ENCODE data around the gene NPRL2.

Gene NPRL2

DNA sequence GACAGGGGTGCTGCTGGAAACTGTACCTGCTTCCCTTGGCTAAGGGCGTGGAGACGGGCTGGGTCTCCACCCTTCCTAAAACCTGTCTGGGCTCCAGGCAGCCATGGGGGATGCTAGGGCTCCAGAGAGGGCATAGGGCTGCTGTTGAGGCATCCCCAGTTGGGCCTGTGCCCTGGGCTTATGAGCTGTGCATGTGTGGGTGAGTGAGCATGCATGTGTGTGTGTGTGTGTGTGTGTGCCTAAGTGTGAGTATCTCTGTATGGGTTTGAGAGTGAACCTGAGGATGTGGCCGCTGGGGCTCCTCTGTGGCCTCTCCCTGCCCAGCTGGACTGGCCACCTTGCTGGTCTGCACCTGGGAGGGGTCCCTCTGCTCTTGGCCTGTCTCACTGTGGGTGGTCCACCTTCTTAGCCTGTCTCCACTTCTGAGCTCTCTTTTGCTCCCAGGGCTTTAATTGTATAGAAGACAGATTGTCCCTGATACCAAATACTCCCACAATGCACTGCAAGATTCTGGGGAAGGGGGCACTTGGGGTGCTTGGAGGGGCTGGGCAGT, 20.6 kb upstream of the NPRL2 start:
- Histone ChIP-seq H3K27me3 (ENCODE audit: insufficient read depth, low read length) (0 out of 2 replicates have a peak, but pooled peaks cover 3% of the 10 kb centered on the region), H3K4me3 (ENCODE audit: low read length) (no peak overlapping the region), H3K9ac (ENCODE audit: low read depth, low read length) (no peak overlapping the region), H3K36me3 (ENCODE audit: insufficient read depth, low read length) (no peaks in the 10 kb centered on the region), H3K9me3 (ENCODE audit: insufficient read depth, low read depth, low read length) (no peaks in the 10 kb centered on the region), H3K4me1 (ENCODE audit: insufficient read depth, low read length) (peaks cover 19% of the 10 kb centered on the region), H3K27ac (ENCODE audit: low read depth, low read length) (no peak overlapping the region)
- WGBS = 89% methylated on average over 3 of the region's 3 CpGs

DNA sequence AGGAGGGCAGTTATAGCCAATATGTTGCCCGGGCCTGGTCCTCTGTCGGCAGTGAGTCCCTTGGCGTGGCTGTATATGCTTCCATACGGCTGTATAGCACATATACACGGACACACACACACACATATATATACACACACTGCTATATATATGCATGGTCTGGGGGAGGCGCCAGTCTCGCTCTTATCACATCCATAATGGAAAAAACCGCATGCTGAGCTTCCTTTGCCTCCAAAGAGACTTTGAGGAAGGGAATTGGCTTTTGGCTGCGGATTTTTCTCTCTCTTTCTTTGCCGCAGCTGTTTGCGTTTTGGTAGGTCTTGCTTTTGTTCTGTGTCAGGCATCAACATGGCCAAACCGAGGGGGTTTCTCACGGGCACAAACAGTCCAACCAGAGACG, 20.0 kb upstream of the NPRL2 start:
- H3K9ac ChIP-seq (ENCODE audit: low read depth, low read length) = no peak overlapping the region
- no peaks in the 10 kb centered on the region for H3K9me3 ChIP-seq (ENCODE audit: insufficient read depth, low read depth, low read length)
- no peak overlapping the region for H3K4me3 ChIP-seq (ENCODE audit: low read length)
- WGBS = 78% methylated on average over 14 of the region's 14 CpGs
- peaks cover 19% of the 10 kb centered on the region for H3K4me1 ChIP-seq (ENCODE audit: insufficient read depth, low read length)
- no peak overlapping the region for H3K27ac ChIP-seq (ENCODE audit: low read depth, low read length)
- H3K36me3 ChIP-seq (ENCODE audit: insufficient read depth, low read length) = no peaks in the 10 kb centered on the region
- 0 out of 2 replicates have a peak, but pooled peaks cover 8% of the 10 kb centered on the region for H3K27me3 ChIP-seq (ENCODE audit: insufficient read depth, low read length)

DNA sequence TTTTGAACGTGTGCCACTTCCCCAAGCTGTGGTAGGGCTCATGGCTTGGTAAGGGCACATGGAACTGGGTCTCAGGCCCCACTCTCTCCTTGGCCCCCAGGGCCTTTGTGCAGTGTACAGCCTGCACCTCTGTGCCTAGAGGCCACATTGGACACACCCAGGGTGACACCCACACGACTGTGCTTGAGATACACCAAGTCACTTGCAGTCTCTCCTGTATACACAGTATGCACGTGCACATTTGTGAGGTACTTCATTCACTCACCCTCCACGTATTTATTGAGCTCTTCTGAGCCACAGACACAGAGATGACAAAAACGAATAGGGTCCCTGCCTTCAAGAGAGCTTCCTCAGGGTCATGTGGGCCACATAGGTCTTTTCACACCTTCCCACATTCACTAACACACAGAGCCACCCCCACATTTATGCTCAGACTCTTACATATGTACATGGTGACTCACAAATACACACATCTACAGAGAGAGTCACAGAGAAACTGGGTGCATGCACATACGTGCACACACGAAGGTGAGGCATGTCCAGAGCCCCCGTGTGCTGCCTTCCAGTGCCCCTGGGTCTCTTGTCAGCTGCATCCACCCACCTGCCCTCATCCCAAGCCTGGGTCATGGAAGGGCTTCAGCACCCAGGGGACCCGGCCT, 18.6 kb upstream of the NPRL2 start:
- Histone ChIP-seq H3K9ac (ENCODE audit: low read depth, low read length) (no peak overlapping the region), H3K36me3 (ENCODE audit: insufficient read depth, low read length) (no peaks in the 10 kb centered on the region), H3K4me3 (ENCODE audit: low read length) (no peak overlapping the region), H3K9me3 (ENCODE audit: insufficient read depth, low read depth, low read length) (no peaks in the 10 kb centered on the region), H3K4me1 (ENCODE audit: insufficient read depth, low read length) (peaks cover 19% of the 10 kb centered on the region), H3K27me3 (ENCODE audit: insufficient read depth, low read length) (peaks cover 14% of the 10 kb centered on the region), H3K27ac (ENCODE audit: low read depth, low read length) (no peak overlapping the region)
- WGBS = 80% methylated on average over 9 of the region's 9 CpGs

DNA sequence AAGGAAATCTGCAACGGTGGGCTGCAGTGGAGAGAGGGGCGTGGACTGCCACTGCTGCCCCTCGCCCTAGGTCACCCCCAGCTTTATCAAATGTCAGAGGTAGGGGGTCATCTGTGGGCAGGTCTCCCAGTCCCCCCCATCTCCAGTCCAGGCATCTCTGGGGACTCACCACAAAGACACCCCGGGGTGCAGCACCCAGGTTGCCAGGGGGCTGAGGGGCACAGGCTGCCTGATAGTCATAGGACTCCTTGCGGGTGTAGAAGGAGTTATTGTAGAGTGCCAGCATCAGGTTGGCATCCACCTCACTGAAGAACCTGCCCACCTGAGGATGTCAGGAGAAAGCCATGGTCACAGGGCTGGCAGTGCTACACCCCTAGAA, 15.3 kb upstream of the NPRL2 start:
- 69% methylated on average over 5 of the region's 5 CpGs for WGBS
- Histone ChIP-seq H3K4me3 (ENCODE audit: low read length) (peak overlapping the region; percentile 81), H3K4me1 (ENCODE audit: insufficient read depth, low read length) (peaks cover 1% of the 10 kb centered on the region; the same call in 1 of the 2 replicates), H3K9ac (ENCODE audit: low read depth, low read length) (peak overlapping the region; percentile 51; the same call in 1 of the 2 replicates), H3K9me3 (ENCODE audit: insufficient read depth, low read depth, low read length) (no peaks in the 10 kb centered on the region), H3K27me3 (ENCODE audit: insufficient read depth, low read length) (peaks cover 22% of the 10 kb centered on the region), H3K36me3 (ENCODE audit: insufficient read depth, low read length) (no peaks in the 10 kb centered on the region), H3K27ac (ENCODE audit: low read depth, low read length) (no peak overlapping the region)

DNA sequence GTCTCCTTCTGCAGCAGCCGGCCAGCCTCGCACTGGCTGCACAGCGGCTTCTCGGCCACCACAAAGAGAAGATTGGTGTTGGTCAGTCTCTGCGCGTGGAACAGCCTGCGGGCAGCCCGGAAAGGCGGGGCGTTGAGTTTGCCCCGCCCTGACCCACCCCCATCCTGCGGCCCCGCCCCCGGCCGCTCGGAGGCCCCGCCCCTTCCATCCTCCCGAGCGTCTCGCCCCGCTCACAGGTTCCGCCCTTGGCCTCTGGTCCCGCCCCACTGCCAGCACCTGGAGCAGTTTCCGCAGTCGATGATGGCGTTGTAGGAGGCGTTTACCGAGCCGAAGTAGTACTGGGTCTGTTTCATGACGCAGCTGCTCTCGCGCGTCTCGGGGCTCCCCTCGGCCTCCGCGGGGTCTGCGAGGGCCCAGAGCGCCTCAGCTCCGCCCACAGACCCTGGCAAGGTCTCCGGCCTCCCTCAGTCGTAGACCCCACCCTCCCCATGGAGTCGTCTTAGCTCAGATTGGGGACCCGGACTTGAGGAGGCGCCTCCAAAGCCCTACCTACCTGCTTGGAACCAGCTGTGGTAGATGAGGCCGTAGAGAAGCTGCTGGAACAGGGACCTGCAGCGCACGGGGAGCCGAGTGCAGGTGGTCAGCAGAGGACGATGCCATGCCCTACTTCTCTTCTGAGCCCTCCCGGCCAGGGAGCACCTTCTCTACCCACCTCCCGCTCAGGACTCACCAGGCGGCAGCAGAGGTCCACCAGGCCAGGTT, 14.7 kb upstream of the NPRL2 start:
- H3K27me3 ChIP-seq (ENCODE audit: insufficient read depth, low read length) = peaks cover 22% of the 10 kb centered on the region
- H3K27ac ChIP-seq (ENCODE audit: low read depth, low read length) = no peak overlapping the region
- H3K36me3 ChIP-seq (ENCODE audit: insufficient read depth, low read length) = no peaks in the 10 kb centered on the region
- peak overlapping the region; percentile 51 for H3K9ac ChIP-seq (ENCODE audit: low read depth, low read length)
- WGBS = 4% methylated on average over 47 of the region's 53 CpGs
- no peaks in the 10 kb centered on the region for H3K9me3 ChIP-seq (ENCODE audit: insufficient read depth, low read depth, low read length)
- H3K4me3 ChIP-seq (ENCODE audit: low read length) = peak overlapping the region; percentile 81
- H3K4me1 ChIP-seq (ENCODE audit: insufficient read depth, low read length) = no peaks in the 10 kb centered on the region; the same call in 1 of the 2 replicates

DNA sequence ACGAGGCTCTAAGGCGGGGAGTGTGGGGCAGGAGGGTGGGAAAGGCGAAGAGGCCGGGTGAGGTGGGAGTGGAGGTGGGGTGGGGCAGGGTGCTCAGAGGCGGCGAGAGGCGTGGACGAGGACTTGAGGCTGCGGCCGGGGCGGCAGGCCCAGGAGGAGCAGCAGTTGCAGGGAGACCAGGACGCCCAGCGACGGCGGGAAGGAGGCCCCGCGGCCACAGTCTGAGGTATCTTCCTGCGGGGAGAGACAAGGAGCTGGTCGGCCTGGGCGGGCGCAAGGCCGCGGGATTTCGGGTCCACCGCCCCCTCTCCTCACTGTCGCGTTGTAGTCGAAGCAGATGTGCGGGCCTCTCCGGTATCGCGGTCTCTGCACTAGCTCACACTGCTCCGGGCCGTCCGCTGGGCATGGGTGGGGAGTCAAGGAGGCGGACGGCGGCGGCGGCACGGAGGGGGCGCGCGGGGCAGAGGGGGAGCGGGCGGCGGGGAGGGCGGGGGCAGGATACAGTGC, 14.1 kb upstream of the NPRL2 start:
- Histone ChIP-seq H3K4me1 (ENCODE audit: insufficient read depth, low read length) (peaks cover 3% of the 10 kb centered on the region; the same call in 1 of the 2 replicates), H3K9ac (ENCODE audit: low read depth, low read length) (peak overlapping the region; percentile 74), H3K9me3 (ENCODE audit: insufficient read depth, low read depth, low read length) (no peaks in the 10 kb centered on the region), H3K27ac (ENCODE audit: low read depth, low read length) (no peak overlapping the region), H3K36me3 (ENCODE audit: insufficient read depth, low read length) (no peaks in the 10 kb centered on the region), H3K27me3 (ENCODE audit: insufficient read depth, low read length) (peaks cover 22% of the 10 kb centered on the region), H3K4me3 (ENCODE audit: low read length) (peak overlapping the region; percentile 81)
- WGBS = 8% methylated on average over 48 of the region's 48 CpGs

DNA sequence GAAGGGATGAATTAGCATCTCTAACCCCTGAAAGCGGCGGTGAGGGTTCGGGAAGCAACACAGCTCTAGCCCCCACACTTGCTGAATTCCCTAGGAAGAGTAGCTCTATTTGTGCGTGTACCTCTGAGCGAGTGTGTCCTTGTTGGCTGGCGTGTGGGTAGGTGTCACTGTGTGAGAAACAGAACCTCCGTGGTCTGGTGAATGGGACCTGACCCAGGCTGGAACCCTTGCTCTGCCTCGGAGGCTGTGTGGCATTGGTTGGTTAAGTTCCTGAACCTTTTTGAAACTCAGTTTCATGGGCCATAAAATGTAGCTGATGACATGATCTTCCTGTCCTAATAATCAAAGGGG, 9.2 kb upstream of the NPRL2 start:
- Histone ChIP-seq H3K9me3 (ENCODE audit: insufficient read depth, low read depth, low read length) (no peaks in the 10 kb centered on the region), H3K4me3 (ENCODE audit: low read length) (peak overlapping the region; percentile 78), H3K36me3 (ENCODE audit: insufficient read depth, low read length) (peaks cover 32% of the 10 kb centered on the region), H3K4me1 (ENCODE audit: insufficient read depth, low read length) (peaks cover 11% of the 10 kb centered on the region; the same call in 1 of the 2 replicates), H3K9ac (ENCODE audit: low read depth, low read length) (no peak overlapping the region), H3K27ac (ENCODE audit: low read depth, low read length) (no peak overlapping the region), H3K27me3 (ENCODE audit: insufficient read depth, low read length) (peaks cover 14% of the 10 kb centered on the region)
- 30% methylated on average over 8 of the region's 8 CpGs for WGBS

DNA sequence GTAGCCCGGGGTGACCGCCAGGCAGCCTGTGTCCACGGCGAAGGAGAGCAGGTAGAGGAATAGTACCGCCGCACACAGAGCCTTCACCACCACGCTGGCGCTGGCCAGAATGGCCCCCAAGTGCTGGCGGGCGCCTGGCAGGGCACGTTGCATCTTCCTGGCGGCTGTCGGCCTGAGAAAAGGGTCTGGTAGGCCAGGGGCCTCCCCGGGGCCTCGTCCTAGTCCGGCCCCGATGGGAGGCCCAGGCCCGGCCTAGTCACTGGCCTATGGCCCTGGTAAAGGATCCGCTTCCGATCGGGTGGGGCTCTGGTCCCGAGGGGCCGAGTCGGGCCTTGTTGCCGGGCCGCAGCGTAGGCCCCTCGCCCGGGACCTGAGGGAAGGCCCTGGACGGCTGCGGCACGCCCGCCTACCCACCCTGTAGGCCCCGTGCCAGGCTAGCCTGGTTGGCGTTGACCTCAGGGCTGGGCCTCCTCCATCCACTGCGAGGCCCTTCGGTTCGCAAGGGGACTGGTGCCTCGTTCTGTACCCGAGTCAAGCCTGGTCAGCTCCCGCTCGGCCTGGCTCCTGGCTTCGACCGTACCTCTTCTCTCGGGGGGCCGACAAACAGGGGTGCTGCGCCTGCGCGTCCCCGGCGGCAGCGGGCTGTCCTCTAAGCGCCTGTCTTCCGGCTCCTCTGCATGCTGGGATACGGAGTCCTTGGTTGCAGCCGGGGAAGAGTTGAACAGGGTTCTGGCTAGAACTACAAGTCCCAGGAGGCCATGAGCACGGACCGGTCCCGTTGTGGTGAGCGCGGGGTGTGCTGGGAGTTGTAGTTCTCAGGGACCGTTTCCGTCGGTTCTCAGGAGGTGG, 8.6 kb upstream of the NPRL2 start, which contains the start of gene TMEM115:
TSS of gene TMEM115 (minus strand) at position 611 of the 849 bp plus-strand sequence. CDS start at position 153, 458 bp downstream.
- Histone ChIP-seq H3K27me3 (ENCODE audit: insufficient read depth, low read length) (peaks cover 8% of the 10 kb centered on the region), H3K4me3 (ENCODE audit: low read length) (peak within 1 kb of the TSS; percentile 78), H3K4me1 (ENCODE audit: insufficient read depth, low read length) (peaks cover 11% of the 10 kb centered on the region; the same call in 1 of the 2 replicates), H3K36me3 (ENCODE audit: insufficient read depth, low read length) (peaks cover 38% of the 10 kb centered on the region), H3K9ac (ENCODE audit: low read depth, low read length) (peak within 1 kb of the TSS; percentile 77), H3K9me3 (ENCODE audit: insufficient read depth, low read depth, low read length) (no peaks in the 10 kb centered on the region), H3K27ac (ENCODE audit: low read depth, low read length) (peak within 1 kb of the TSS; percentile 58; the same call in 1 of the 2 replicates)
- whole genome bisulfite sequencing = 6% methylated on average over 64 of the region's 64 CpGs

DNA sequence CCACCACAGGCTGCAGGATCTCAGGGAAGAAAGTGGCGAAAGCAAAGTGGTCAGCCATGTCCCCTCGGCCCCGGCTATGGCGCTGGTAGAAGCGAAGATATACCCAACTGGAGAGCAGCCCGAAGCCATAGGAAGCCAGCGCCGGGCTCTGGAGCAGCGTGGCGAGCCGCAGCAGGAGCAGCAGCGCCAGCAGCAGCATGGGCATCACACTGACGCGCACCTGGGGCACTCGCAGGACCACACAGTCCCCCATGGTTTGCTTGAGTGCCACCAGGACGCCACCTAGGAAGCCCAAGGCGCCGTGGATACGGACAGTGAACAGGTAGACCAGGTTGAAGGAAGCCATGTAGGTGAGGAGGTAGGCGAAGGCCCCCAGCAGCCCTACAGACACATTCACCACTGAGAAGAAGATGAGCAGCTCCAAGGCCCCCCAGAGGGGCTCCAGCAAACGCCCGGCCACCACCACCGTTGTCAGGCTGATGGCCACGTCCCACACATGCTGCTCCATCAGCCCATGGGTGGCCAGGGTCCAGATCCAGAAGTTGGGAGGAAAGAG, 7.9 kb upstream of the NPRL2 start:
- Histone ChIP-seq H3K4me3 (ENCODE audit: low read length) (peak overlapping the region; percentile 78), H3K36me3 (ENCODE audit: insufficient read depth, low read length) (peaks cover 41% of the 10 kb centered on the region), H3K27me3 (ENCODE audit: insufficient read depth, low read length) (peaks cover 1% of the 10 kb centered on the region; the same call in 1 of the 2 replicates), H3K9me3 (ENCODE audit: insufficient read depth, low read depth, low read length) (no peaks in the 10 kb centered on the region), H3K9ac (ENCODE audit: low read depth, low read length) (peak overlapping the region; percentile 77), H3K27ac (ENCODE audit: low read depth, low read length) (no peak overlapping the region), H3K4me1 (ENCODE audit: insufficient read depth, low read length) (peaks cover 11% of the 10 kb centered on the region; the same call in 1 of the 2 replicates)
- WGBS = 84% methylated on average over 23 of the region's 24 CpGs

DNA sequence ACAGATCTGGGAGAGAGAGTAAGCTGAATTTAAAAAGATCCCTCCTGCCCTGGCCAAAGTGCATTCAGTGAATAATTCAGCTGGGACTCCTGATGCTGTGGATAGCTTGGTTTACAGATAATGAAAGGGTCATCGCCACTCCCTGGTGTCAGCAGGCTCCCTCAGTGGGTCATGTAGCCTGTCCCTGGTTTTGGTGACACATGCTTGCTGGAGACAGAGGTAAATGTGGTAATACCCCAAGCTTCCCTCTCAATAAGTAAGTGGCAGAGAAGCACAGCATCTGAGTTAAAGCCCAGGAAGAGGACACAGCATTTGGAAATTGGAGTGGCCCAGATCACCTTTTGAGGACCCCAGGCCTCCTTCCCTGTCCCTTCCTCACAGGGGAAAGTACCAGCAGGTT, 6.9 kb upstream of the NPRL2 start:
- Histone ChIP-seq H3K36me3 (ENCODE audit: insufficient read depth, low read length) (peaks cover 45% of the 10 kb centered on the region), H3K4me3 (ENCODE audit: low read length) (peak overlapping the region; percentile 78; the same call in 1 of the 2 replicates), H3K9ac (ENCODE audit: low read depth, low read length) (peak overlapping the region; percentile 48; the same call in 1 of the 2 replicates), H3K4me1 (ENCODE audit: insufficient read depth, low read length) (peaks cover 11% of the 10 kb centered on the region; the same call in 1 of the 2 replicates), H3K27me3 (ENCODE audit: insufficient read depth, low read length) (no peaks in the 10 kb centered on the region), H3K9me3 (ENCODE audit: insufficient read depth, low read depth, low read length) (no peaks in the 10 kb centered on the region), H3K27ac (ENCODE audit: low read depth, low read length) (no peak overlapping the region)
- WGBS = 97% methylated on average over 1 of the region's 1 CpG
